HG02852 (cell line): ENCODE data around the gene TTC24.
"Not testable (repeated sequence)": the region's sequence is repeated elsewhere in the genome, so short reads cannot be mapped to it uniquely, and the experiment has no call there.

Source experiments
- ATAC-seq: cut with Tn5 transposase; IDR thresholded peaks from one replicate; pipeline ENCODE4 v1.9.1; 2021; ENCODE audit warnings: mild to moderate bottlenecking, moderate library complexity; ENCODE audit not compliant: unreplicated experiment

The TTC24 gene

DNA sequence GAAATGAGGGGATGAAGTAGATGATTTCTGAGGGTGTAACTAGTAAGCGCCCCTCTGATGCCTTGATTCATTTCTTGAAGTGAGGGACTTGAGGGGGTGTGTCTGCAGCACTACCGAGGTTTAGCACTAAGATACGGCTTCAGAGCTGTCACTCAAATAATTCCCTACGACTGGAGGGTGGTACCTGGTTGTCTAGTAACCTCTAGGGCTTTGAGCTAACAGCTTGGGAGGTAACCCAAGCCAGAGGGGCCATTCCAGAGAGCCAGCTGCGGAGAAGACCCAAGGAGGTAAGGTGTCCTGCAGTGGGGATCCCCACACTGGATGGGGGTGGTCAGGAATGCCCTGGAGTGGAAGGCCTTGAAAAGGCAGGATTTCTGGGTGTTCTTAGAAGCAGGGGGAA lies at the start of gene TTC24:
Gene TTC24, plus strand, starts transcription at position 252 of the 400 bp plus-strand sequence. CDS start 1,642 bp downstream, outside the sequence.
- no peak for ATAC-seq

DNA sequence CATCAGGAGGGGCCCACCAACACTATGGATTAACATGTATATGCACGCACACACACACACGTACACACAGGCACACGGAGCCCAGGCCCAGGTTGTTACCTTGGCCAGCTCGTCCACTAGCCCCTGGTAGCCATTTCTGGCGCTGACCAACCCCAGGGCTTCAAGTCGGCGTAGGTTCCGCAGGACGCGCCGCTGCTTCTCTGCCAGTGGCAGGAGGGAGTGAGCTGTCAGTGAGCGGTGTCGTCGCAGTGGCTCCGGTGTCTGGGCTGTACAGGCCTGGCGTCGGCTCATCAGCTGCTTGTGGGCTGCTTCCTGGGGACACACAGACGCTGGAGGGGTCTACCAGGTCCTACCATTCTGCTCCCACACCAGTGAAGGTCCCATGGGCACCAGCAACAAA lies 49.5 kb upstream of the TTC24 start:
- no peak for ATAC-seq

DNA sequence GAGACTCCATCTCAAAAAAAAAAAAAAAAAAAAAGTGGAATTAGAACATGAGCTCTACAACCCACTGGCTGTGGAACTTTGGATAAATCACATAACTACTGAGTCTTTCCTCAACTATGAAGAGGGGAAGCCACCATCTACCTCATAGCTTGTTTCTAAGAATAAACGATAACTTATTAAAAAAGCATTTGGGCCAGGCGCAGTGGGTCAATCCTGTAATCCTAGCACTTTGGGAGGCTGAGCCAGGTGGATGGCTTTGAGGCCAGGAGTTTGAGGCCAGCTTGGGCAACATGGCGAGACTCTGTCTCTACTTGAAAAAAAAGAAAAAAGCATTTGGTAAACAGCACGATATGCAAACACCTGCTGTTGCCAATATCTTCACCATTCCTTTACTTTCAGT lies 47.1 kb upstream of the TTC24 start:
- no peak for ATAC-seq

DNA sequence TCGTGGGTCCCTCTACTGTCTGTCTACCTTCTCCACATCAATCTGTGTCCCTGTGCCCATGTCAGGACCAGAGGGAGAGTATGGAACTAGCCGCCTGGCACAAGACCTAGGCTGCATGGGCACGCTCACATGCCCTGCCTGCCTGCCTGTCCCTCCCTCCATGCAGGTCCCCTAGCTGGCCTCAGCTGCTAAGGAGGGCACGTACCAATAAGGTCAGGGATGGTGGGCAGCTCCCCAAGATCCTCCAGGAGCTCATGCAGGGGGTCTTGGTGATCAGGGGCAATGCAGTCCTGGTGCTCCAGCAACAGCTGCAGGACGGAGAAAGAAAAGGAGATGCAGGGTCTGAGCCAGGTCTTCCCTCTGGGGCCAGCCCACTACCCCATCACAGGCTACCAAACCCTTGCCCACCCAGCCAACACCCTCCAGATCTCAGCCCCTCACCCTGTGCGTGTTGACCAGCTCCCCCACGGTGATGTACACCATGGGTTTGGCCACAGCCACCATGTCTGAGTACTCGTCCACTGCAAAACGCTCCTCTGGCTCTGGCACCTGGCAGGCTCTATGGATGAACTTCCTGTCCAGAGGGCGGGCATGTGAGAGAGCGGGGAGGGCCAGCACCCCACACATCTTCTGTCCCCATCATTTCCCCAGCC lies 45.8 kb upstream of the TTC24 start:
- no peak for ATAC-seq

DNA sequence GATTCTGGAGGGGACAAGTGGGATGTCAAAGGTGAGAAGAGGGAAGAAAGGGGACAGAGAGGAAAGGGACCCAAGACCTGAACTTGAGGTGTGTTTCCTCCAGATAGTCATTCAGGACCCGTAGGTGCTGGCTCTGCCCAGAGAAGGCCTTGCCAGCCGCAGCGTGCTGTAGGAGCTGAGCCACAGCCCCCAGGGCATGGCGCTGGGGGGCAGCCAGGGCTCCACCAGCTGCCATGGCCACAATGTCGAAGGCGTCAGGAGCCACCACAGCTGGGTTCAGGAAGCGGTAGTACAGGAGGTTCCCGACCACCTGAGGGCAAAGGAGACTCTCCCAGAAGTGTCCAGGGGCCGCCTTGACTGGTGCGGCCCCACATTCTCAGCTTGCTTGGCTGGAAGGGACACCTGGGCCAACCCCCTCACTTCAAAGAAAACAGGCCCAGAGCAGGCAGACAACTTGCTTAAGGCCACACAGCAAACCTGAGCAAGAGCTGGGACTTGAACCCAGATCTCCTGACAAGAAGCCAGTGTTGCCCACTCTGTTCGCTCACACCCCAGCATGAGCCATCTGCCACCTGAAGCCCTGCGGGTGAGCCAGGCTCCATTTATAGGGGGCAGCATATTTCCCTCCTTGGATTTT lies 45.0 kb upstream of the TTC24 start:
- no peak for ATAC-seq

DNA sequence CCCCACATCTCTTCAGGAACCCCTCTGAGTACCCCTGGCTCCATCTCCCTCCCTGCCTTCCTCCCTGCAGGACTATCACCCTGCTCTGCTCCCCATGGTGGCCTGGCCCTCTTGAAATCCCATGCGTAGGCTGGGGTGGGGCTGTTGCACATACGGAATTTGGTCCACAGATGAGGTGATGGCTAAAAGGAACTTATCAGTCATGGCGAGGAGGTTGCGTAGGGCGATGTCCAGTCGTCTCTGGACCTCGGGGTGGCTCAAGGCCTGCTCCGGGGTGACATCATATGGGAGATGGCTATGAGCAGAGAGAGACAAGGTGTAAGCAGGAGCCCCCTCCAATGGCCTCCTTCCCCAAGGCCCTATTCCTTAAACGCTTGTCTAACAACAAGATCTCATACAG lies 42.5 kb upstream of the TTC24 start:
- ATAC-seq: no peak

DNA sequence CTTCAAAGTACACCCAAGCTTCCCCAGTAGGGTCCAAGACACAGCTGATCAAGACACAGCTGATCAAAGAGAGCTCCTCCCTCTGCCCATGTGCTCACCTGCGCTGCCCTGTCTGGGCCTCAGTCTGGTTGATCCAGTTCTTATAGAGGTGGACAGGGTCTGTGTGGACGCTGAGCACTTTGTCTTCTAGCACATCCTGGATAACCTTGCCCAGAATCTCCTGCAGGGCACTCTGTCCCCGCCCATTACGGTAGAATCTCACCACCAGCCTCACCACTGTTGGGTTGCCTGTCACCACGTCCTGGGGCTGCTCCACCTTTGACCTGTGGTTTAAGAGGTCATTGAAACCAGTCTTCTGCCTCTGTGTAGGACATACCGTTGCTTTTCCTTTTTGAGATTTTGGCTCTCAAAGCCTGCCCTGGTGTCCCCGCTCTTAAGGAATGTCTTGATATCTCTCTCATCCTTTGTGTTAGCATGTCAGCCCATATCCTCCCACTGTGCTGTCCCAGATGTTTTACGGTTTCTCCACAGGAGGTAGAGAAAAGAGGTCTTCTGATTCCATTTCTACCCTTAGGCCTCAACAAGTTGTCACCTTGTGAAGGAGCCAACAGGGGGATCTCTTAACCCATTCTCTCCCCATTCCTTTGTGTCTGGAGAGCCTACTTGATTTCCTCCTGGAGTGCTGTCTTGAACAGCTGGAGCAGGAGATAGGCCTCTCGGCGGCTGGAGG lies 40.6 kb upstream of the TTC24 start:
- ATAC-seq: no peak

DNA sequence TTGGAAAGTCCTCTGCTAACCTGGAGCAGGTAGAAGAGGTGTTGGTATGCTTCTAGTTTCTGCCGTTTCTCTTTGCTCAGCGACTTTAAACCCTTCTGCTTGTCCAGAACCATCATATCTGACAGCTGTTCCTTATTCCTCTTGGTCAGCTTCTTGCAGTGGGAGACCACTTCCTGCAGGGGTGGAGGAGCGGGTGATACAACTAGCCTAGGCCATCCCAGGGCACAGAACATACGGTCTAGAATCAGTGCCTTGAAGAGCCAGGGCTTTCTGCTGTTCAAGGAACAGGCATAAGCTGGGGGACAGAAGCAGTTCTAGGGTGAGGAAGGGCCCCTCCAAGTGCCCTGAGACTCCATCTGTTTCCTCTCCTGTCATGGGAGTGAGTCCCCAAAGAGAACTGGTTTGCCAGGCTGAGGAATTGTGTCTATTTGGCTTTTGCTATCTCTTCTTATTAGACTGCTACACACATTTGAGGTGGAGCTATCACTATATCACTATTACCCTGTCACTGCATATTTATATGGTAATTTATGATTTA lies 39.6 kb upstream of the TTC24 start:
- ATAC-seq: no peak

DNA sequence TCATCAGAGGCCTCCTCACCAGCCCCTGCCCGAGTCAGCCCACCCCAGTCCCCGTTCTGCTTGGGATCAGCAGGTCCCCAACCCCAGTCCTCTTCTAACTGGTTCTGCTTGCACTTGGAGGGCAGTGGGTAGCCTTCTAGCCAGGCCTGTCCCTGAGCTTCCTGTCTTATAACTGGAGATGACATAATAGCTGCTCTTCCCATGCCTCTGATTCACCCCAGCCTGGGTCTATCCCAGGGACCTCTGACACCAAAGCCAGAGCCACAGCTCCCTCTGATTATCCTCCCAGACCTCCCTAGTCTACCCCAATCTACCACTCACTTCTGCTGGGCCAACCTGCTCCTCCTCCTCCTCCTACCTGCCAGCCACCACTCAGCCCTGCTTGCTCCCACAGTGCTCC lies 38.6 kb upstream of the TTC24 start:
- no peak for ATAC-seq

DNA sequence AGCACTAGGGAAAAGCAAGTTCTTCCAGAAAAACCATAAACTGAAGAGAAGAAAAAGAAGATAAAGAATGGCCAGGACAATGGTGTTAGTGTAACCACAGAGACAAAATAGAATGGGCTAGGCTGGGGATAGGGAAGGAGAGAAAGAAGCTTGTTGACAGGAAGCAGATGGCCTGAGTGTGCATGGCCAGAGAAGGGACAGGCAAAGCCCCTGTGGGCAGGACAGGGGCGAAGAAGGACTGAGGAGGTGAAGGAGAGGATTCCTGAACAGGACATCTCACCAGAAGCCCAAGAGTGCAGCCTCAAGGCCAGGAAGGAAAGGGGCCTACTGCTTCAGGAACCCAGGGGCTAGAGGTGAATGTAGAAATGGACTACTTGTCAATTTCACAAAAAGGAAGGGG lies 36.5 kb upstream of the TTC24 start:
- no peak for ATAC-seq

DNA sequence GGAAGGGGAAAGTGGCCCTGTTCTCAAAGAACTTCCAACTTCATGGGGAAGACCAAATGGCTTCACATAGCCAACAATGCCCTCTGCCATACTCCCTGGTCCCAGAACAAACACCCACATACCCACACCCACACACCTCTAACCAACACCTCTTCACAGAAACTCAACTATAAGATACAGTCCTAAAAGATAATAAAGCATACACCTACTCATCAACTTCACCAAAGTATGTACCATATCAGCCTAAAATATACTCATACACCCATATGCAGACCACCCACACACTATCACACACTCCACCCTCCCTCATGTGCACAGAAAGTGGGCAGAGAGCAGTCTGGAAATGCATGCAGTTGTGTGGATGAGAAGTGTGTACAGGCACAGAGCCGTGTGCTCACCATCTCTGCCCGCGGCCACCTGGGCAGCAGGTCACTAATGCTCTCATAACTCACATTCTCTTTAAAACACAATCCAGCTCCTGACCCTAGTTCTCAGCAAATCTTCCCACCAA lies 34.9 kb upstream of the TTC24 start:
- no peak for ATAC-seq

DNA sequence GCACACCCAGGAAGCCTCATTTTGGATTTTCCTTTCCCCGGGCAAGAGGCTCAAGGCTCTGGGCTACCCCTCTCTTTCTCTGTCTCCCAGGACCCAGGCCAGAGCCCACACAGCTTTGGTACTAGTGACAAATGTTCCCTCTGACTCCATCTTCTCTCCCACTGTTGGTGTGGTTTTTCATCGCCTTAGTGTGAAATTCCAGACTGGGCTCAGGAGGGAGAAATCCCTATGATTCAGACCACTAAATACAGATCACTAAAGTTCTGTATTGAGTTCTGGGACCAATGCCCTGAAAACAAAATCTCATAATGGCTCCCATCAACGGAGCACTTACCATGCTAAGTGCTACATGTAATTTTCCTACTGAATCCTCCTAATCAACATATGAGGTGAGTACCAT lies 33.3 kb upstream of the TTC24 start:
- ATAC-seq: no peak

DNA sequence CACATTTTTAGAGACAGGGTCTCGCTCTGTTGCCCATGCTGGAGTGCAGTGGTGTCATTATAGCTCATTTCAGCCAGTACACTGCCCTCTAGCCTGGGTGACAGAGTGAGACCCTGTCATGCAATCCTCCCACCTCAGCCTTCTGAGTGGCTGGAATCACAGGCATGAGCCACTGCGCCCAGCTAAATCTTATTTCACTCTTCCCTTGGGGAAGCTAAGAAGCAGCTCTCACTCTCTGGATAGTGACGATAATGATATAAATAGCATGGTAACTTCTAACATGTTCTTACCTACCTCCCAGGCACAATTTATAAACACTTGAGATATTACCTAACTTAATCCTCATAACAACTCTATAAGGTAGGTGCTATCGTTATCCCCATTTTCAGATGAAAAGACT lies 32.1 kb upstream of the TTC24 start:
- ATAC-seq: no peak

DNA sequence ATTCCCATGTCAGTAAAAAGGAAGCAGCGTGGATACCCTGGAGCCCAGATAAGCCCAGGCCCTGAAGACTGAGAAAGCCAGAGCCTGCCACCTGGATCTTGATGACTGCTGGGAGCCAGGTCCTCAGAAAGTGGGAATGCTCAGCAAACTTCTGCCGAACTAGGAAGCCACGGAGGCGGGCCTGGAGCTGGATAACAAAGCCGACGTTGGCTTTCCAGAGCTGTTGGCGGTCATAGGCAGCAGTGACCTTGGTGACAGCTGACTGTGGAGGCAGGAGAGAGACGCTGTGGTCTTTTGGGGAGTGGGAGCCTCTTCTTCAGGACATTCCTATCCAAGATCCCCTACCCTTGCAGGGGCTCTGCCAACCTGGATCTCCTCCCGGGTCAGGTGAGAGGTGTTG lies 31.5 kb upstream of the TTC24 start:
- ATAC-seq: no peak

DNA sequence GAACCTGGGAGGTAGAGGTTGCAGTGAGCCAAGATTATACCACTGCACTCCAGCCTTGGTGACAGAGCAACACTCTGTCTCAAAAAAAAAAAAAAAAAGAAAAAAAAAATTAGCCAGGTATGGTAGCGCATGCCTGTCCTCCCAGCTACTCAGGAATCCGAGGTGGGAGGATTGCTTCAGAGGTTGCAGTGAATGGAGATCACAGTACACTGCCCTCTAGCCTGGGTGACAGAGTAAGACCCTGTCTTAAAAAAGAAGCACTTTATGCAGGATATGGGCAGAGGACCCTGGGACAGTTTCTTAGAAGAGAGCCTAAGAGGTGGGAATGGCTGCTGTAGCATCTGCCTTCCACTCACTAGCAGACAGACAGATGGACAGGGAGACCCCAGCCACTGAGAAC lies 30.1 kb upstream of the TTC24 start:
- no peak for ATAC-seq

DNA sequence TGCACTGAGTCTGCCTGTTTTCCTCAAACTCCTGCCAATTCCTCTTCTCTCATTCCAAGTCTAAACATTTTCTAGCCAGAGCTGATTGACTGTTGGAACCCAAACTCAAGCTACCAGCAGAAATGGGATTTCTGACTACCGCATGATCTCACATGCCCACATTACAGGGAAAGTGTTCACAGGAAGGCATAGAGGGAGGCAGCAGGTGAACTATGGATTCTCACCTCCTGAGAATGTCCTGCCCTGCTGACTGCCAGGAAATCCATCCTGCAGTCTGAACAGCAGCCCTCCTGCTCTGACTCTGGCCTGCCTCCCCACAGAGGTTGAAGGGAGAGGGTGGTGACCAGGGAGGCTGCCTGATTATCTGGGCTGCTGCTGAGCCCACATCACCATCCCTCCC lies 29.7 kb upstream of the TTC24 start:
- no peak for ATAC-seq

DNA sequence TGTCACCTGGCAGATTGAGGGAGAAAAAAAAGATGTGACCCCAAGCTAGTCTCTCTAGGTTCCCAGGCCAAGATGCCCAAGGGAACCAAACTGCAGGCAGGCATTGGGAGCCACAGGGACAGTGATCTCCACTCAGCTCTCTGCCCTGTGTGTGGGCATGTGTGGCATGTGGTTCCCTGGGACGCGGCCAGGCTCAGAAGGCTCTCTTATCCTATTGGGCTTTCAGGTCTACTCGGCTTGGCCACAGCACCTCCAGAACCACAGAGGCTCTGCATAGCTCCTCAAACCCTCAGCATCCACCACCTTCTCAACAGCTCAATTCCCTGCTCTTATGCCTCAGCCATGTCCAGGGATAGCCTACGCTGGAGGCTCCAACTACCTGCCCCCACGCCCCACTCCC lies 29.2 kb upstream of the TTC24 start:
- no peak for ATAC-seq

DNA sequence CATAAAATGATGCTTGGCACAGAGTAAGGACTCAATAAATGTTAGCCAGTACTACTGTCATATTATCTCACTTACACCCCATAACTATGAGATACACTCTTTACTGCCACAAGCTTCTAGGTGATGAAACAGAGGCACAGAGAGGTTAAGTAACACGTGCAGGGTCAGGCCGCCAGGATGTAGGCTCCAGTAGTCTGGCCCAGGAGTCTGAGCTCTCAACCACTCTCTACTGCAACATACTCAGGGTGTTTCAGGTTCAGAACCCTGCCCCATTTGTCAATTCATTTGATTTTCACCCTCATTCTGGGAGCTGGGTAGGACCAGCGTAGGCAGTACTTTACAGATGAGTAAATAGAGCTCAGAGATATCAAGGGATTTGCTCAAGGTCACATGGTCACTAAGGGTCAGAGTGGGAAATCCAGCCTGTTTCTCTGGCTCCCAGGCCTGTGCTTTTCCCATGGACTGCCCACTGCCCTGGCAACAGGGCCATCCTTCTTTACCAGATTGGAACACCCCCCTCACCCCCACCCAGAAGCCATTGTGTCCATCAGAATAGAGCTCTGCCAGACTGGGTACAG lies 28.4 kb upstream of the TTC24 start:
- ATAC-seq: no peak

DNA sequence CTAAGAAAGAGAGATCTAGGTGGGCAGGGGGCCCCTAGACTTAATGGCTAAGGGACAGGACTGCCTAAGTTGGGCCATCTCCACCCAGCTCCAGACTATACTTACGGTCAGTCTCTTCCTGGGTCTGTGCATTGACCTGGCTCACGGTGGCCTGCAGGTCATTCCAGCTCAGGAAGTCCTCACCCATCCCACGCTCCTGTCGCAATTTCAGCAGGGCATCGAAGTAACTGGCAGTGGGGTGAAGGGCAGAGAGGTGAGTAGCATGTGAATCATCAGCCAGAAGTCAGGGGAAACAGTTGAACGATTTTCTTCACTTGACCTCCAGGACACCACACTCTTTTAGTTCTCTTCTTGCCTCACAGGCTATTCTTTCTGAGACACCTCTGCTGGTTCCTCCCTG lies 27.7 kb upstream of the TTC24 start:
- no peak for ATAC-seq

DNA sequence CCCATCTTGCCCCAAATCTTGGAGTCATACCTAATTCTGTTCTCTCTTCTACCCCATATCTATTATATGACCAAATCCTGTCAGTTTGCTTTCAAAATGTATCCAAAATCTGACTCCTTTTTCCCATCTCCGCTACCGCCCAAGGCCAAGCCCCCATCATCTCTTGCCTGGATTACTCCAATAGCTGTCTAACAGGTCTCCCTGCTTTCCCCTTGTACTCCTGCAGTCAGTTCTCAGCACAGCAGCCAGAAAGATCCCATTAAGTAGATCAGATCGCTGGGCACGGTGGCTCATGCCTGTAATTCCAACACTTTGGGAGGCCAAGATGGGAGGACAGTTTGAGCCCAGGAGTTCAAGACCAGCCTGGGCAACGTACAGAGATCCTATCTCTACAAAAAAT lies 27.0 kb upstream of the TTC24 start:
- ATAC-seq: no peak

DNA sequence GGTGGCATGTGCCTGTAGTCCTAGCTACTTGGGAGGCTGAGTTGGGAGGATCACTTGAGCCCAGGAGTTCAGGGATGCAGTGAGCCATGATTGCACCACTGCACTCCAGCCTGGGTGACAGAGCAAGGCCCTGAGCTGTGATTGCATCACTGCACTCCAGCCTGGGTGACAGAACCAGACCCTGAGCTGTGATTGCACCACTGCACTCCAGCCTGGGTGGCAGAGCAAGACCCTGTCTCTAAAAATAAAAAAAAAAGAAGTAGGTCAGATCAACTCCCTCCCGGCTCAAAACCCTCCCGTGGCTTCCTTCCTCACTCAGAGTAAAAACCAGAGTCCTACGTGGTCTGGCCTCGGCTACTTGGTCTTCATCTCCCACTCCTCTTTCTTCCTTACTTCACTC lies 26.6 kb upstream of the TTC24 start:
- ATAC-seq: not testable (repeated sequence)
